ENCODE results near the gene SPCS1.

- no peak for TF ChIP-seq TAF1 (IDR thresholded peaks at IDR 0.05; ENCODE audit: low read depth)
- no peak for TF ChIP-seq YY1 (IDR thresholded peaks at IDR 0.05; ENCODE audit: low read depth)
- TF ChIP-seq EP300 (IDR thresholded peaks at IDR 0.05; ENCODE audit: borderline replicate concordance) = no peak
- TF ChIP-seq EGR1 (IDR thresholded peaks at IDR 0.05) = no peak
- no peak for TF ChIP-seq MAX (IDR thresholded peaks at IDR 0.05)
- TF ChIP-seq RAD21 (IDR thresholded peaks at IDR 0.05; ENCODE audit: low read depth) = no peak
- no peak for TF ChIP-seq USF1 (IDR thresholded peaks at IDR 0.05)
- no peak for TF ChIP-seq TCF12 (IDR thresholded peaks at IDR 0.05; ENCODE audit: low read depth)
- TF ChIP-seq REST (IDR thresholded peaks at IDR 0.05; ENCODE audit: low read depth) = no peak
- no peak for TF ChIP-seq TEAD4 (IDR thresholded peaks at IDR 0.05)
- TF ChIP-seq CREB1 (IDR thresholded peaks at IDR 0.05; ENCODE audit: low read depth) = no peak
- TF ChIP-seq ZBTB7A (IDR thresholded peaks at IDR 0.05; ENCODE audit: low read depth) = no peak
Observed at GRCh38 chr3:52743721-52744120, 37.8 kb downstream of the SPCS1 start.

Measured in Ishikawa (cell line).